Activated T-helper 1 cell treated with anti-CD3 and anti-CD28 coated beads, Interleukin-2, amount 50 U/mL, for 16 hours (primary cell): ENCODE data around the gene OR5A2.
"Not testable (repeated sequence)": the region's sequence is repeated elsewhere in the genome, so short reads cannot be mapped to it uniquely, and the experiment has no call there.

Source experiments
- DNase-seq, 2 donors: peaks; one replicate each; pipeline ENCODE4 v3.0.0-alpha.2; 2020; ENCODE audit warnings: low read depth in 1 of 2, low spot score in 1 of 2

OR5A2 gene, protein sequence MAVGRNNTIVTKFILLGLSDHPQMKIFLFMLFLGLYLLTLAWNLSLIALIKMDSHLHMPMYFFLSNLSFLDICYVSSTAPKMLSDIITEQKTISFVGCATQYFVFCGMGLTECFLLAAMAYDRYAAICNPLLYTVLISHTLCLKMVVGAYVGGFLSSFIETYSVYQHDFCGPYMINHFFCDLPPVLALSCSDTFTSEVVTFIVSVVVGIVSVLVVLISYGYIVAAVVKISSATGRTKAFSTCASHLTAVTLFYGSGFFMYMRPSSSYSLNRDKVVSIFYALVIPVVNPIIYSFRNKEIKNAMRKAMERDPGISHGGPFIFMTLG

DNA sequence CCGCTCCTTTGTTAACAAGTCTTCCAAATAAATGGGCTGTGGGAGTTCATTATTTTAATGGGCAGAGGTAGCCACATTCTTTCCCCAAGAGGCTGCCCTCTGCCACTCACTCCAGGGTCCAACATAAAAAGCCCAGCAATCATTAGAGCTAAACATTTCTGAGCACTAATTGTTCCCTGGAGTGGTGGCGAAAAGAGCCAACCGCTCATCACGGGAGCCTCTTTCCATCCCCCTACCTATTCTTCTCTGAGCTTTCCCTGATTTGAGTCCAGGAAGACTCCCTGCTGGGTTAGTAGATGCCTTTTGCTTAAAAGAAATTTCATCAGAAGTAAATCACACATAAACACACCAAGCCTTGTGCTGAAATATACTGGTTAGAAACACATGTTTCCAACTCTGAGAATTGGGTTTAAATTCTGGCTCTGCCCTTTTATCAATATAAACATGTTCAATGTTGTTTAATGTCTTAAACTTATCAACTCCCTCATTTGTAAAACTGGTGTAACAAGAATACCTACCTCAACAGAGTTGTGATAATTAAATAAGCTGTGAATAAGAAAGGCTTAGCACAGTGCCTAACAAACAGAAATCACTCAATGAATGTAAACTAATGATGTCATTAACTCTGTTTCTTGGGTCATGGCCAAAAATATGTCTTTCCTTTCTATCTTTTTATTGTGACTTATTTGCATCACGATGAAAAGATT is at the start of gene OR5A2:
OR5A2 (minus strand) TSS at position 53 of the 707 bp plus-strand sequence. CDS start 3,460 bp downstream, outside the sequence.
- no peak for DNase-seq

DNA sequence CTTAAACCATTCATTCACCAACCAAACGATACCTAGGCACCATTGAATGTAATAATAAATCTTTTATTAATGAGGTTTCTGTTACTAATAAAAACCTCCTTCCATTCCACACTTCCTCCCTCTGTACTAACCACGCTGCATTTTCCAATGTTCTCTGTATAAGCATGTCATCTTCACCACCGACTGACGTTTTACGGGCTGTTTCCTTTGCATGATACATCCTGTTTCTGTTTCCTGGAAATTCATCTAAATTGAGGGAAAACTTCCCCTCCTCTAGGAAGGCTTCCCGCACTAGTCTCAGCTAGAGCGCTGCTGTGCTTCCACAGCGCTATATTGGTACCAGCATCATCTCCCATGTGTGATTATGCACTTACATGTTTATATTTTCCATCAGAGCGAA is 49.0 kb upstream of the OR5A2 start:
- no peak for DNase-seq

DNA sequence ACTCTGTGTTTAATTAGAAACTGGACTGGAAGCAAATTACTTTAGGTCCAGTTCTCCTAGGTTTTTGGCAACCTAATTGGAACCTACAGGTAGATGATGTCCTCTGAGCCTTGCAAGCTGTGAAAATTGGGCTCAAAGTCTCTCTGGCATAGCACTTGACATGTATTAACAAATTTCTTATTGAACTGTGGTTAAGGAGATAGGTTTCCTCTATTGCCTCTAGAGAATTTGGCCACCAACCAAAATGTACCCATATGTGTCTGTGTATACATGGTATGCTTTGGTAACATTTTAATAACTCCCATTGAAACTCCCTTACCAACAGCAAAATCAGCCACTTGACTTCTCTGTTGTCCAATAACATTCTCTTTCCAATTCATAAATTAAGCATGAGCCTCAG is 46.8 kb upstream of the OR5A2 start, which contains the start of gene OR4D10:
OR4D10 (plus strand) TSS at position 301 of the 400 bp plus-strand sequence. CDS start 4,115 bp downstream, outside the sequence.
- no peak for DNase-seq

DNA sequence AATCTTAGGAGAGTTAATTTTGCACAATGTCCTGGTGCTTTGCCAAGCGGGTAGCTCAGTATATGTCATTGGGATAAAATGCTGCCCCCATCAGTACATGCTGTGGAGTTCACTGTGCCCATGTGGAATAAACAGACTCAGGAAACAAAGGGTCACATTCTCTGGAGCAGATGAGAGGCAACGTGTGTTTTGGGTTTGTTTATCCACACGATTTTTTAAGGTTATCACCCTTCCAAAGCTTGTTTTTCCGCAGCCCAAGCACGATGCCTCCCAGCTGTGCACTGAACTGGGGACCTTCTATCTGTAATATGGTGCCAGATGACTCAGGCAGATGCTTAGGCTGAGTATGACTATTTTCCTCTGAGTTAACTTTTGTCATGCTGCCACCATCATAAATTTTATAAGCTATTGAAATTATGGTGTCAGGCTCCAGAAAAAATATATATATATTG is 37.0 kb upstream of the OR5A2 start:
- DNase-seq: no peak

DNA sequence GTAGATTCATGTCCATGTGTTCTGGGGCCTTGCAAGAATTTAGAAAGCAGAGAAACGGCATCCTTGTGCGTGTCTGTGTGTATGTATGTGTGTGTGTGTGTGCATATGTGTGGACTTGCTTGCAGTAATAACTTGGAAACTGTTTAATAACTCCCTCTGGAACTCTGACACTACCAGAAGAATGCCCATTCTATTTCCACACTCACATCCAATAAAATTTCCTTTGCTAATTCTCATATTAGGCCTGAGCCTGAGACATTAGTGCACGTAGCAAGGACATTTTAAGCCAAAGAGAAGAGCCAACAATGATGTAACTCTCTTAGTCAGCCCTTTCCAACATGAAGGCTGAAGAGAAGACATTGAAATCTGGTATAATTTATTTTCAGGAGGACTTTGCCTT is 33.7 kb upstream of the OR5A2 start:
- DNase-seq: no peak

DNA sequence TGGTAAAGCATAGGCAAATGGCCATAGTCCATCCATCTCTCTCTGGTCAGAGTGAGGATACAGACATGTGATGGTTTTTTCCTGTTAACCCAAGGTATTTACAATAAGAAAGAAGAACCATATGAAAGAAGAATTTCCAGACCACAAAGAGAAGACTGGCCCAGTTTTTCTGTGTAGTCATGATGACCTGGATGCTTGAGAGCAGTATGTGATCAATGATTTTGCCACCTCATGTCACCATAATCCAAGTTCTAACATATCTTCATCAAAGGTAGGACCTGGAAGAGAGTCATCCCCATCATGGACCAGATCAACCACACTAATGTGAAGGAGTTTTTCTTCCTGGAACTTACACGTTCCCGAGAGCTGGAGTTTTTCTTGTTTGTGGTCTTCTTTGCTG is 30.4 kb upstream of the OR5A2 start, which contains the start of gene OR4D6:
OR4D6 (plus strand) TSS at position 301 of the 400 bp plus-strand sequence; CDS start at position 301, 0 bp downstream.
- no peak for DNase-seq

DNA sequence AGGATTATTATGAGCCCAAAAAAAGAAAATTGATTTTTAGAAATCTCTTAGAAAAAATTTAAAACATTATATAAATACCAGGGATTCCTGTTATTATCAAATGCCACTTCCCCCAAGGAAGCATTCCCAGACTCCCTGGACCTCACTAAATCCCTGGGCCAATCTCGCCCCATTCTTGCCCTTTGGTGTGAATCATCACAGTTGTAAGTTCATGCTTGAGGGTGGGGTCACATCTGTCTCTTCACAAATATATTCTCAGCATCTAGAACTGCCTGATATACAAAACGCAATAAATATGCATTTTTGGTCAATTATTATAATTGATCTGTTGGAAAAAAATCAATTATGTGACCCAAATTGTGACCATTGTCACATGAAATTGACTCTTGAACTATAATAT is 22.3 kb upstream of the OR5A2 start:
- no peak for DNase-seq

DNA sequence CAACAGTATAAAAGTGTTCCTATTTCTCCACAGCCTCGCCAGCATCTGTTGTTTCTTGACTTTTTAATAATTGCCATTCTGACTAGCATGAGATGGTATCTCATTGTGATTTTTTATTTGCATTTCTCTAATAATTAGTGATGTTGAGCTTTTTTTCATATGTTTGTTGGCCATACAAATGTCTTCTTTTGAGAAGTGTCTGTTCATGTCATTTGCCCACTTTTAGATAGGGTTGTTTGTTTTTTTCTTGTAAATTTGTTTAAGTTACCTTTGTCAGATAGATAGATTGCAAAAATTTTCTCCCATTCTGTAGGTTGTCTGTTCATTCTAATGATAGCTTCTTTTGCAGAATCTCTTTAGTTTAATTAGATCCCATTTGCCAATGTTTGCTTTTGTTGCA is 19.4 kb upstream of the OR5A2 start:
- not testable (repeated sequence) for DNase-seq

DNA sequence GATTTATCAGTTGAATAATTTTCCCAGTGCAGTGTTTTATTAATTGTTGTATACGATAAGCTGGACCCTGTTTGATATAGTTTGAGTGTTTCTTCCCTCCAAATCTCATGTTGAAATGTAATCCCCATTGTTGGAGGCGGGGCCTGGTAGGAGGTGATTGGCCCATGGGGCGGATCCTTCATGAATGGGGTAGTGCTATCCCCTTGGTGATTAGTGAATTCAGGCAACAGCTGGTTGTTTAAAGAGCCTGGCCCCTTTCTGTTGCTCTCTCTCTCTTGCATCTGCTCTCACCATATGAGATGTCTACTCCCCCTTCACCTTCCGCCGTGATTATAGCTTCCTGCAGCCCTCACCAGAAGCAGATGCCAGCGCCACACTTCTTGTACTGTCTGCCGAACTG is 11.6 kb upstream of the OR5A2 start:
- no peak for DNase-seq

DNA sequence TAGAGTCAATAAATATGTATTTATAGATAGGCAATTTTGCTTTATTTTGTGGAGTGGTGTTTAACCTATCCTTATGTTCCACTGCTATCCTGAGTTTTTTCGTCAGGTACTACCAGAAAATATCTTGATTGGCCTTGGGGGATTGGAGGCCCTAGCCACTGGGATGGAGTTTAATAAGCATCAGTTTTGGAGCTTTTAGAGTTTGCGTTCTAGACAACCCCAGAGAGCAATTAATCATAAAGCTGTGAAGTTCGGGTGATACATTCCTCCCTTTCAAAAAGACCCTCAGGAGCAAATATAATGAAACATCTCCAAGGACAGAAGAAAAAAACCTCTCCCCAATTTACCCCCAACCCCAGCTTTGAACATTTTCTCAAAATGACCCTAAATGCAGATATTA is 10.0 kb upstream of the OR5A2 start, which contains the start of gene OR5A1:
OR5A1 (plus strand) TSS at position 301 of the 400 bp plus-strand sequence. CDS start 6,700 bp downstream, outside the sequence.
- no peak for DNase-seq

DNA sequence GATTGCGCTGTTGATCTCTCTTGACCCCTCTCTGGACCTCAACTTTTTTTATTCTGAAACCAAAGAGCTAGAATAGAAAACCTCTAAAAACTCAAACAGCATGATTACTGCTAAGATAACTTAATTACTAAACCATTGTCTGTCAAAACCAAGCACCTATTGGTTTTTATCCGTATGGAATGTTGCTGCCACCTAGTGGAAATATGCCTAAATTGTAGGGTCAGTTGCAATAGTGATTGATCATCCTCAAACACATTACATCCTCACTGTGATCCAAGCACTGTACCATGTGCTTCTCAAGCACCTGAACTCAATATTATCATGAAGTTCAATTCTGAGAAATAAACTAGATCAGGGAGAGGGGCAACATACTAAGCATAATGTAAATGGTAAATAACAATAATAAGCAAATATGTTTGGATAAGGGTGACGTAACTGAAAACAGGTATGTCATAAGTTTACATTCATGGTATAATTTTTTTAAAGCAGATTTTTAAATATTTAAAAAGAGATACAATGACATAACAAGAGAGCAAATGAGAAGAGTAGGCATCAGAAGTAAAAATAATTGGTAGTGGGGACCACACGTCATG is 3.8 kb upstream of the OR5A2 start:
- DNase-seq: no peak

DNA sequence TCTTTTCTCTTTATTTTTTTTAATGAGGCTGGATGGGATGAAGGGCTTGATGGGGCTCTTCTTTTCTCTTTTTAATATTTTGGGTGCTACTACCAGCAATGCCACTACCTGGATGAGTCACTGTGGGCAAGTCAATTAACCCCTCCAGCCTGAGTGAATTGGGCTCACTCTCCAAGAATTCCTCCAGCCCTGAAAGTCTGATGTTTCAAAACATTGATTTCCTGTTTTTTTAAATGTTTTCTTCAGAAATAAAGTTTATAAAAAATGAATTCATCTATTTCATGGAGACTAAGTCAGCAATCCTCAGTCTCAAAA is 812 bp upstream of the OR5A2 start:
- DNase-seq: no peak

DNA sequence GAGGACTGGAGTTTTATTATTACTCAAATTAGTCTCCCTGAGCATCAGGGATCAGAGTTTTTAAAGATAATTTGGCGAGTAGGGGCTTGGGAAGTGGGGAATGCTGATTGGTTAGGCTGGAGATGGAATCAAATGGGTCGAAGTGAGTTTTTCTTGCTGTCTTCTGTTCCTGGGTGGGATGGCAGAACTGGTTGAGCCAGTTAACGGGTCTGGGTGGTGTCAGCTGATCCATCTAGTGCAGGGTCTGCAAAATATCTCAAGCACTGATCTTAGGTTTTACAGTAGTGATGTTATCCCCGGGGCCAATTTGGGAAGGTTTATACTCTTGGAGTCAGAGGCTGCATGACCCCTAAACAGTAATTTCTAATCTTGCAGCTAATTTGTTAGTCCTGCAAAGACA is 1.1 kb downstream of the OR5A2 start:
- no peak for DNase-seq

DNA sequence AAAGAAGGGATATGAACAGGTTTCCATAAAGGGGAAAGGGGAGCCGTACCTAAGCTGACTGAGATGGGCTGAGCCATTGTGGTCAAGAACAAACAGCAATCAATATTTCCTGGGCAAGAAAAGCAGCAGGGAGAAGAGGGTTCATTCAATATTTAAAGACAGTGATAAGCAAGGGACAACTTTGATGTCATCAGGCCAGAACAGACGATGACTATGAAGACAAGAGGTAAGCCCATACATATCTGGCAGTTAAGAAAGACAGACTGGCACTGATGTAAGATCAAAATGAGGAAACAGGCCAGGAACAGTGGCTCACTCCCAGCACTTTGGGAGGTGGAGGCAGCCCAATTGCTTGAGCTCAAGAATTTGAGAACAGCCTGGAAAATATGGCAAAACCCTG is 2.4 kb downstream of the OR5A2 start:
- no peak for DNase-seq

DNA sequence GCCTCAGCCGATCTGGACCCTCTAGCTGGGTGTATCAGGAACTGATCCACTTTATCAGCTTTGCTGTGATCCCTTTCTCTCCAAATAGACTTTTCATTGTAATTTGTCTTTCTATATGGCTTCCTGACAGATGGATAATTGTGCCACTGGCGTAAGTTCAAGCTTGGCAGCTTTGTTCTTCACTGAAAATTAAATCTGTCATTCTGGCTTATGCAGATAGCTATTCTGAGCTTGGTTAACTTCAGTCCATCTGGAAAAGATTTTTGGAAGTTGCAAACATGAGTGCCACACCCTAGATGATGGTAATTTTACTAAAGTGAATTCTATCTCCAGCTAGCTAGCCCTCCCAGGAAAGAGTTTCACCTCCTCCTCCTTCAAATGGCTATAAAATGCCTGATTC is 8.1 kb downstream of the OR5A2 start:
- no peak for DNase-seq

DNA sequence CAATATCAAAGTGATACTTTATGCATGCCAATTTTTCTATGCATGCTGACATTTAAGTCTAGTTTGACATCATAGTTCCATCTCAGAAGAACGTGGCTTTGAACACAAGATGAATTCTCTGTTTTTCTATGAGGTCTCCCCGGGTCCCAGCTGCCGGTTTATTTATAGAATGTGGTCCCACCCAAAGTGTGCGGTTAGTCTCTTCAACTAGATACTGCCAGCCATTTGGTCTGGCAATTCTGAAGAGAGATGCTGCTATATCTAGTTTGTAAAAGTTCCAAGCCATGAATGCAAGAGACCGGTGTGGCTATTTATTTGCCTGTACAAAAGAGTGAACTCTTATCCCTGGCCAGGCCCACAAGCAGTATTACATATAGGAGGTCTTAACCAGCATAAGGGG is 9.2 kb downstream of the OR5A2 start:
- no peak for DNase-seq

DNA sequence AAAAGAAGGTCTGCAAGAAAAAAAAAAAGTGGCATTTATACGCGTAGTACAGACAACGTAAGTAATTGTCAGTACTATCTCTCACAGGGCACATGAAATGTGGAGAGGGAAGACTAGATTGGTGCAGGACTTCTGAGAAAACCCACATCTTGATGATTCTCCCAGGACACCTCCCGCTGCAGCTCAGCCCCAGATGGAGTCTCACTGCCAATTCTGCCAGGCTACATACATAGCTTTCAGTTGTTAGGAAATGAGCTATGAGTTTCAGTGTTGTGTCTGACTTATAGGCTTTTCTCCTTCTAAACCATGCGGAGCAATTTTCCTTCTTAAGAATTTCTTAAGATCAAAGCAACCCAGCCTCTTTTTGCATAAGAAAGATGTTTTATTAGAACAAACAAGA is 9.6 kb downstream of the OR5A2 start:
- DNase-seq: no peak

DNA sequence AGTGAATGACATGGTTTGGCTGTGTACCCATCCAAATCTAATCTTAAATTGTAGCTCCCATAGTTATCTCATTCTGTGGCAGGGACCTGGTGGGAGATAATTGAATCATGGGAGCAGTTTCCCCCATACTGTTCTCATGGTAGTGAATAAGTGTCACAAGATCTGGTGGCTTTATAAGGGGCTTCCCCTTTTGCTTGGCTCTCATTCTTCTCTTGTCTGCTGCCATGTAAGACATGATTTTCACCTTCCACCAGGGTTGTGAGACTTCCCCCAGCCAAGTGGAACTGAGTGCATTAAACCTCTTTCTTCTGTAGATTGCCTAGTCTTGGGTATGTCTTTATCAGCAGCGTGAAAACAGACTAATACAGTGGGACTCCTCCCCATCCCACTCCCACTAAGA is 11.1 kb downstream of the OR5A2 start:
- DNase-seq: no peak

DNA sequence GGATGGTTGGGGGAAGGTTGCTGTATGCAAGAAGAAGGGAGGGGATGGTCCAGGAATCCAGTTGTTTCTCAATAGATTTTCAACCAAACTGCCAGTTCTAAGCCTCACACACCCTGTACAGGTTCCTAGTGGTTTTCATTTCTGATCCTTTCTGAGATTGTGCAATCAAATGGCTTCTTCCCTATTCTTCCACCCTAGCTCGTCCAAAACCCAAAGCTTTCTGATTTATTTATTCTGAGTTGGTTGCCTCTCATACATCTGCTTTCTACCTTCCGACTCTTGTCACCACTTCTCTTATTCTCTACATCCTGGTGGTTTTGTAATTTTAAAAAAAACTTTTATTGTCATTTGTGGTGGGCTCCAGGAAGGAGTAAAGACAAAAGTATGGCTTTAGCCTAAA is 12.6 kb downstream of the OR5A2 start:
- DNase-seq: no peak

DNA sequence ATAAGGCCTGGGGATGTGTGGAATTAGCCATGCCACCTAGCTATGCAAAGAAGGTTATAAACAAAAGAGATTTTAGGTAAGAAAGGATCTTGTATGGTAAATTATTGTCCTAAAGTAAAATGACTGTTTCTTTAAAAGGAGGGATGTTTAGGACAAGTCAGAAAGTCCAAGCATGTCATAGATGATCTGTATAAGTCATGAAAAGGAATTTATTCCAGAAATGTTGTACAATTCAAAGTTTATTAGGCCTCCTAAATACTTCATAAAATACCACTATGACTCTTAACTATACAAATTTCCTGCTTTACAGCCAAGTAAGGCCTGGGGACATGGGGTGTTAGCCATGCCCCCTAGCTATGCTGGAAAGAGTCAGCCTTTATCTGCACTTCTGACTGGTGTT is 22.7 kb downstream of the OR5A2 start:
- DNase-seq: no peak

DNA sequence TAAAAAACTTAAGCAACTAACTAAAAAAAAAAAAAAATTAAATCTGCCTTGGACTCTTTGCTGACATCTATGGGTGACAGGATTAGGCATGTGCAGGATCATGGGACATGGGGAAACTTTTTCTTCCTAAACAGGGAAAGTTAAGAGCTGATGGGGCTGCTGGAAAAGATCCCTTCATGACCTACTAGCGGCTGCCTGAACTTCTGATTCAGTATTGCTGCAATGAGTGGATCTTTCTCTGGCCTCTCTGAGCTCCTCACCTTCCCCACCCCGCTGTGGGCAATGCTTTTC is 25.0 kb downstream of the OR5A2 start:
- DNase-seq: no peak
